AG04450 (cell line): ENCODE results near the gene TSR1. TPM values are rescaled to one million over a fixed set of nuclear protein-coding genes. Genes with fewer than 3 reads are reported as not detected.

Source experiments
- CTCF ChIA-PET: fragments of 300-600, 350-600 bp; formaldehyde crosslinking; extraction: SDS; loops from one replicate; lab custom pipeline; 2022; ENCODE audit warnings: antibody characterized with exemption, inconsistent platforms; lab: Charles Lee
- POLR2A ChIA-PET: fragments of 350-600 bp; formaldehyde crosslinking; extraction: SDS; loops from one replicate; lab custom pipeline; 2021; ENCODE audit warnings: antibody characterized with exemption, inconsistent platforms; lab: Yijun Ruan, JAX
- DNase-seq: peaks from one replicate; pipeline ENCODE4 v3.0.0-alpha.2; 2011; ENCODE audit warnings: low read depth, low spot score
- H3K27ac ChIP-seq: one replicate; pipeline ENCODE4 v1.5.1; 2012; ENCODE audit warnings: low read depth, low read length, control low read depth
- H3K27me3 ChIP-seq: one replicate; pipeline ENCODE4 v1.6.0; 2012; ENCODE audit warnings: low read length; ENCODE audit not compliant: control insufficient read depth, insufficient read depth
- H3K4me3 ChIP-seq: 2 replicates; pipeline ENCODE4 v1.5.1; 2011; ENCODE audit warnings: mild to moderate bottlenecking, low read depth, low read length, control low read depth
- H3K9me3 ChIP-seq: 2 replicates; pipeline ENCODE4 v1.5.1; 2012; ENCODE audit warnings: low read length; ENCODE audit not compliant: control insufficient read depth, insufficient read depth
- CTCF ChIP-seq: IDR thresholded peaks from 2 replicates; pipeline ENCODE4 v1.5.1; 2011; ENCODE audit warnings: low read depth, low read length, control low read depth, inconsistent platforms
- polyA plus RNA-seq: library from polyadenylated mRNA; depleted of rRNA; stranded (reverse); fragments of >200 nt; gene quantifications from 2 replicates; pipeline ENCODE4 v1.2.3, GENCODE V29; 2011

TSR1 gene
- polyA plus RNA-seq, 1 experiment, result 15.5 TPM

- no peak for DNase-seq
- ChIA-PET POLR2A (no interaction called here), CTCF (interaction anchor here (1.2 to 1.7 kb wide), 2 partner anchors 9 to 43 kb away, joined by 3 to 6 read pairs; no protein-coding TSS in a partner anchor)
- Histone ChIP-seq H3K27me3 (no peaks in the 10 kb centered on the region), H3K4me3 (no peak overlapping the region), H3K27ac (no peak overlapping the region), H3K9me3 (no peaks in the 10 kb centered on the region)
- no peak for TF ChIP-seq CTCF
These were observed 36.4 kb upstream of the TSR1 start for GRCh38 chr17:2372681-2373080.

GRCh38 chr17:2372180-2372579, 35.9 kb upstream of the TSR1 start:
- no peaks in the 10 kb centered on the region for H3K9me3 ChIP-seq
- H3K4me3 ChIP-seq, result no peak overlapping the region
- ChIA-PET POLR2A (no interaction called here), CTCF (interaction anchor here (1.2 to 1.7 kb wide), 2 partner anchors 10 to 44 kb away, joined by 3 to 6 read pairs; no protein-coding TSS in a partner anchor)
- no peak for TF ChIP-seq CTCF
- no peaks in the 10 kb centered on the region for H3K27me3 ChIP-seq
- no peak for DNase-seq
- no peak overlapping the region for H3K27ac ChIP-seq

GRCh38 chr17:2371183-2372130, 35.2 kb upstream of the TSR1 start:
- ChIA-PET POLR2A (interaction anchor here (0.7 kb wide), 1 partner anchor 35 kb away, joined by 4 read pairs; the partner anchor contains the start of gene TSR1), CTCF (interaction anchor here (2.1 kb wide), 1 partner anchor 11 kb away, joined by 13 read pairs; no protein-coding TSS in a partner anchor)
- DNase-seq, result no peak
- TF ChIP-seq CTCF, result no peak
- no peak overlapping the region for H3K27ac ChIP-seq
- no peak overlapping the region for H3K4me3 ChIP-seq
- H3K9me3 ChIP-seq, result no peaks in the 10 kb centered on the region
- no peaks in the 10 kb centered on the region for H3K27me3 ChIP-seq

GRCh38 chr17:2370211-2370589, 33.9 kb upstream of the TSR1 start:
- Histone ChIP-seq H3K4me3 (no peak overlapping the region), H3K9me3 (no peaks in the 10 kb centered on the region), H3K27me3 (no peaks in the 10 kb centered on the region), H3K27ac (no peak overlapping the region)
- no peak for TF ChIP-seq CTCF
- ChIA-PET CTCF (interaction anchor here (0.9 to 2.1 kb wide), 3 partner anchors 12 to 46 kb away, joined by 3 to 13 read pairs (median 10); no protein-coding TSS in a partner anchor), POLR2A (interaction anchor here (1.3 kb wide), 1 partner anchor 11 kb away, joined by 3 read pairs; no protein-coding TSS in a partner anchor)
- DNase-seq, result no peak
